Measurements from ENCODE around the gene C11orf24.

Gene C11orf24

DNA sequence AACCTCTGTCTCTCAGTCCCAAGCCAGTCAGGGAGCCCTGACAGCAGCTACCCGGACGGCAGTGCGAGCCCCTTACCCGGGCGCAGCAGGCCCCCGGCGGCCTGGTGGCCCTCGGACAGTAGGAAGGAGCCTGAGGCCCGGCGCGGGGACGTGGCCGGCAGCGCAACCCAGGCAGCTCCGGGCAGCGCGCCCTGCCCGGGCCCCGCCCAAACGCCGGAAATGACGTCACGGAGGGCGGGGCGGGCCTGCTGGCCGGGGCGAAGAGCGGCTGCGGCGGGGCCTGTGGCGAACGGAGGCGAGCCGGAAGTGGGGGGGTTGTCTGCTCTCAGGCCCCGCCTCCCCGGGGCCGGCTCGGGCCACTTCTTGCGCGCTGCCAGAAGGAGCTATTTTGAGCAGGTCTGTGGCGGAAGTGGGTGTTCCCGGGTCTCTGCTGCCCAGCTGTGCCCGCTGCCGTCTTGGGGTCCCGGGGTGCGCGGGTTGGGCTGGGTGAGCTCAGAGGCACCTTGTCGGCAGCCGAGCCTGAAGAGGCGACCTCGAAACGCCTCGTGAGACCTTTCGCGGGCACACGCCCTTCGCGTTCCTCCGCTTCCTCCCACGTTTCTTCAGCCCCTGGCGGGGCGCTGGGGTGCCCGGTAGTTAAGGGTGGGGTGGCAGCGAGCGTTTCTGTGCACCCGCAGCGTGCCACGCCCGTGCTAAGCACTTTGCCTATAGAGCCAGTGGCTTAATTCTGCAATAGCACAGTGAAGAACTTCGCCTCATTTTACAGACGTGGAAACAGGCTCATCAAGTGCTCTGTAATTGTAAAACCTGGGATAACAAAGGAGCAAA, at the start of gene C11orf24:
C11orf24 (minus strand) TSS at position 193 of the 828 bp plus-strand sequence. CDS start 8,206 bp downstream, outside the sequence.
- DNase-seq (ENCODE audit: low read depth) = peak; percentile 93
- TF ChIP-seq, protein P1, sequence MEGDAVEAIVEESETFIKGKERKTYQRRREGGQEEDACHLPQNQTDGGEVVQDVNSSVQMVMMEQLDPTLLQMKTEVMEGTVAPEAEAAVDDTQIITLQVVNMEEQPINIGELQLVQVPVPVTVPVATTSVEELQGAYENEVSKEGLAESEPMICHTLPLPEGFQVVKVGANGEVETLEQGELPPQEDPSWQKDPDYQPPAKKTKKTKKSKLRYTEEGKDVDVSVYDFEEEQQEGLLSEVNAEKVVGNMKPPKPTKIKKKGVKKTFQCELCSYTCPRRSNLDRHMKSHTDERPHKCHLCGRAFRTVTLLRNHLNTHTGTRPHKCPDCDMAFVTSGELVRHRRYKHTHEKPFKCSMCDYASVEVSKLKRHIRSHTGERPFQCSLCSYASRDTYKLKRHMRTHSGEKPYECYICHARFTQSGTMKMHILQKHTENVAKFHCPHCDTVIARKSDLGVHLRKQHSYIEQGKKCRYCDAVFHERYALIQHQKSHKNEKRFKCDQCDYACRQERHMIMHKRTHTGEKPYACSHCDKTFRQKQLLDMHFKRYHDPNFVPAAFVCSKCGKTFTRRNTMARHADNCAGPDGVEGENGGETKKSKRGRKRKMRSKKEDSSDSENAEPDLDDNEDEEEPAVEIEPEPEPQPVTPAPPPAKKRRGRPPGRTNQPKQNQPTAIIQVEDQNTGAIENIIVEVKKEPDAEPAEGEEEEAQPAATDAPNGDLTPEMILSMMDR (conservative IDR thresholded peaks at IDR 0.05; ENCODE audit: low read depth, low read length) = peak; percentile 1
- peak within 1 kb of the TSS; percentile 94 for H3K4me3 ChIP-seq (ENCODE audit: low read depth, low read length)

- H3K4me3 ChIP-seq (ENCODE audit: low read depth, low read length) = no peak overlapping the region
Measured at GRCh38 chr11:68317147-68317785, 45.5 kb upstream of the C11orf24 start.

DNA sequence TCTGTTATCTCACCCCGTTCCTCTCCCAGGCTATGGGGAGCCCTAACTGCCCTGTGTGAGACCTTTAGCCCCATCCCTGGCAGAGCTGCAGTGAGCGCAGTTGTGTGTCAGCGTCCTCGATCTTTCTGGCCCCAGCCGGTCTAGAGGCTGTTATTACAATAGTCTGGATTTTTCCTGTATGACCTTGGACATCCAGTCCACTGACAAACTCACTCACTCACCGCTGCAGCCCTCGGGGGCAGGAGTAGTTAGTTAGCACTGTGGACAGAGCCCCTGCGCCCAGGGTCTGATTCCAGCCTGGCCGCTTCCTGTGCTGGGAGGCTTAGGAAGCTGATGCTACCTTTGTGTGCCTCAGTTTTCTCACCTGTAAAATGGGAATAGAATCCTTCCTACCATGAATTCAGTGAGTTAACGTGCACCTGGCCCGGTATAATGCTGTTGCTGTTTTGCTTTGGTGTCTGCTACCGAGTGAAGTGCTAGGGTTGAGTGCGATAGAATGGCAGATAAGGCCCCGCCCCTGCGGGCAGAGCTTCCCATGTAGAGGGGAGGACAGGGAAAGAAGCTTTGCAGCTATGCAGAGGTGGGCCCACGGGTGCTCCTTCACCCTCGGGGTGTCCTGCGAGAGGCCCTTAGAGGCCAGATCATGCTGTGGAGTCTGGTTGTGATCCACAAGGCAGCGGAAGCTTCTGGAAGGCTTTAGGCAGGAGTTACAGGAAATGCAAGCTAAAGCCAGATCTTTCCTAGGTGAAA, 43.6 kb upstream of the C11orf24 start:
- TF ChIP-seq, protein P1 (conservative IDR thresholded peaks at IDR 0.05; ENCODE audit: low read depth, low read length) = no peak
- peak; percentile 48 for DNase-seq (ENCODE audit: low read depth)
- H3K4me3 ChIP-seq (ENCODE audit: low read depth, low read length) = no peak overlapping the region

More at GRCh38 chr11:68317147-68317785, 45.5 kb upstream of the C11orf24 start:
- TF ChIP-seq, protein P1 (conservative IDR thresholded peaks at IDR 0.05; ENCODE audit: low read depth, low read length) = no peak
- DNase-seq (ENCODE audit: low read depth) = no peak

DNA sequence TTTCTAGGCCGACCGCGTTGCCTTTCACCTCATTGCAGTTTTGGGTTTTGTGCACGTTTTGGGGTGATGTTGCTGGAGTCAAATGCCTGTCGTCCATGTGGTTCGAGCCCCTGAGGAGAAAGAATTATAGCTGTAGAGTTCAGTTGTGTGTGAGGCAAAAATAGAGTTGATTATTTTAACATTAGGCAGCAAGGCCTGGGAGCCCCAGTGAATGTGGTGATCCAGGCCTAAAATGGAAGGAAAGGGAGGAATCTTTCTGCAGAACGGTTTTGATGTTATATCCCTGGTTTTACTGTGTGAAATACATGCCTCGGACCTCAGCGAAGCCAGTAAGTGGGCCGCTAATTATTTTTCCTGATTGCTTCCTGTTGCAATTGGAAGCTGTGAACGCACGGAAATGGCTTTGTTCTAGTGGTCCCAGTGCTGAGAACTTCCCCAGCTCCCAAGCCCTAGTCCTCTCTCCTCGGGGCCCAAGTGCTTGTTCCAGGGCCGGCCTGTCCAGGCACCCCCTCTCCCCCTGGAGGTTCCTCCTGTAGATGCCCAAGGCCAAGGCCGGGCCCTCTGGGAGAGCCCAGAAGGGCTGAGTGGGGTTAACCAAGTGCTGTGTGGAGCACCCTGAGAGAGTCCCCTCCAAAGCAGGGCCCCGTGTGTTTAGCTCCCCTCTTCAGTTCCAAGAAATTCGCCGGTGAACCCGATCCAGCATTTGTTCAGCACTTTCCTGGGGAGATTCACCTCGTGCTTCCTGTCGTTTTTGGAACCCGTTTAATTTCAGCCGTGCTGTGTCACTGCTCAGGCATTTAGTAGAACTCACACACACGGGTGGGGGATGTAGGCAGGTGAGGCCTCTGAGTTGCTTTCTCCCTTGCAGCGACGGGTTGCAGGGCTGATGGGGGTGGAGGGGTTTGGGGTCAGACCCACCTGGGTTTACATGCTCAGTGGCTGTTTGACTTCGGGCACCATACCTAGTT, 42.7 kb upstream of the C11orf24 start:
- DNase-seq (ENCODE audit: low read depth) = peak; percentile 51
- TF ChIP-seq, protein P1 (conservative IDR thresholded peaks at IDR 0.05; ENCODE audit: low read depth, low read length) = no peak
- no peak overlapping the region for H3K4me3 ChIP-seq (ENCODE audit: low read depth, low read length)

GRCh38 chr11:68313574-68314202, 41.9 kb upstream of the C11orf24 start:
- DNase-seq (ENCODE audit: low read depth) = peak; percentile 28
- TF ChIP-seq, protein P1 (conservative IDR thresholded peaks at IDR 0.05; ENCODE audit: low read depth, low read length) = no peak
- H3K4me3 ChIP-seq (ENCODE audit: low read depth, low read length) = peak overlapping the region; percentile 59
